HG03139 (cell line): ENCODE measurements around the gene TJP2.
"Not testable (repeated sequence)": the region's sequence is repeated elsewhere in the genome, so short reads cannot be mapped to it uniquely, and the experiment has no call there.

Experiments
- ATAC-seq: cut with Tn5 transposase; IDR thresholded peaks from one replicate; pipeline ENCODE4 v1.9.1; 2021; ENCODE audit not compliant: unreplicated experiment

Gene TJP2

DNA sequence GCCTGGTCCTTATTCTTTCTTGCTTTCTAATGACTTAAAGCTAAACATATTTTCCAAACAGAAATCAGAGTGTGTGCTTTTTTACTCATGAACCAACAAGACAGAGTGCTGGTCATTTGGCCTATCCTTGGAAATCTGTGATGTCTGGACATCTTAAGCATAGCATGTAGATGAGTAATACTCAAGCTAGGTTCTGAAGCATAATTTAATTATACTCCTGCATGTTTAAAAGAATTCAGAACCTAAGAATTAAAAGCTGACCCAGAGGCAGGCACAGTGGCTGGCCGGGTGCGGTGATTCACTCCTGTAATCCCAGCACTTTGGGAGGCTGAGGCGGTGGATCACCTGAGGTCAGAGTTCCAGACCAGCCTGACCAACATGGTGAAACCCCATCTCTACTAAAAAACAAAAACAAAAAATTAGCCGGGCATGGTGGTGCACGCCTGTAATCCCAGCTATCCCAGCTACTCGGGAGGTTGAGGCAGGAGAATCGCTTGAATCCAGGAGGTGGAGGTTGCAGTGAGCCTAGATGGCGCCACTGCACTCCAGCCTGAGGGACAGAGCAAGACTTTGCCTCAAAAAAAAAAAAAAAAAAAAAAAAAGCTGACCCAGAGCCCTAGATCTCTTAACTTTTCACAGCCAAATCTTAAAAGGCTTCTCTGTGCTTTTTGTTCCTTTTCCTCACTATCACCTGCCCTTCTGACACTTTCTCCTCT is 16.2 kb upstream of the TJP2 start:
- no peak for ATAC-seq

DNA sequence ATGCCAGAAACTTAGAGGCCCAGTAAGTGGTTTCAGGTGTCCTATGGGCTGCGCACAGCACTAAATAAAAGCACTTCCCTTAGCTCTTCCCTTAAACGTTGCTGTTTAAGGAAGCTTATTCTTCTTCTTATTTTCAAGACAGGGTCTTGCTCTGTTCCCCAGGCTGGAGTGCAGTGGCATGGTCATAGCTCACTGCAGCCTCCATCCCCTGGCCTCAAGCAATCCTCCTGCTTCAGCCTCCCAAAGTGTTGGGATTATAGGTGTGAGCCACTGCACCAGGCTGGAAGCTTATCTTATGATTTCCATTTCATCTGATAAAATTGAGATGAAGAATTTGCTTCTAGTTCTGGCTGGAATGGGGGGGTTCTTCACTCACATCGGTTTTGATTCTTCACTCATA is 15.6 kb upstream of the TJP2 start:
- ATAC-seq = no peak

GRCh38 chr9:69164573-69164972 is 9.5 kb upstream of the TJP2 start:
- not testable (repeated sequence) for ATAC-seq

DNA sequence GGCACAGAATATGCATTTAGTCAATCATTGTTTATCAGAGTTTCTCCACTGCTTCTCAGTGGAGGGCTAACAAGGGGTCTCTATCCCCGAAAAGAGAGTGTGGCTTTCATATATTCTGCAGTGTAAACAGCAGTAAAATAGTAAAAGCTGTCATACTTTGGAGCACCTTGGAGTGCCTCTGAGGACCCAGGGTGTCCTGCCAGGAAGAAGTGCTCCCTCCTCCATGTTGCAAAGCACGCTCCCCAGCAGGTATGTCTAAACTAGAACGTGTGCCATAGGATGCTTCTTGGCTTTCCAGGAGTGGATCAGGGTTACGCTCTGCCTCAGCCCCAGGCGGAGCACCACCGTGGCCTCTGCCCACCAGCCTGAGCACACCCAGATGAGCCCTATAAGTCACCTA is 8.5 kb upstream of the TJP2 start:
- no peak for ATAC-seq

- no peak for ATAC-seq
Measured at GRCh38 chr9:69168709-69169217, 5.3 kb upstream of the TJP2 start.

GRCh38 chr9:69170231-69170630 is 3.8 kb upstream of the TJP2 start:
- no peak for ATAC-seq

DNA sequence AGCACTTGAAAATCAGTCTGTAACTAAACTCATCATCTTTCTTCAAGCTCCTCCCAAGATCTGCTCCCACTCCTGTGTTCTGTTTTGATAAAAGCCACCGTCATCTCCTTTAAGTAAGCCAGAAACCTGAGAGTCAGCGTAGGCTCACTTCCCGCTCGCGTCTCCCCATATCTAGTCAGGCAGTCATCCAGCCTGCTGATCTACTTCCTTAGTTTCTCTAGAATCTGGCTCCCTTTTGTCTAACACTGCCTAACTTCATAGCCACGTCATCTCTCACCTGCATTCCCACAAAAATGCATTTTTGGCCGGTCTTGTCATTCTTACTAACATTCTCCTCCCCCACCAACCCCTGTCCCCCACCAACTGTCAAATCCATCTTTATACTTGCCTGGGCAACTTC is 3.0 kb upstream of the TJP2 start:
- ATAC-seq = no peak

- ATAC-seq = no peak
Measured at GRCh38 chr9:69171517-69171916, 2.6 kb upstream of the TJP2 start.

- ATAC-seq = no peak
Measured at GRCh38 chr9:69172895-69173294, 1.2 kb upstream of the TJP2 start.

DNA sequence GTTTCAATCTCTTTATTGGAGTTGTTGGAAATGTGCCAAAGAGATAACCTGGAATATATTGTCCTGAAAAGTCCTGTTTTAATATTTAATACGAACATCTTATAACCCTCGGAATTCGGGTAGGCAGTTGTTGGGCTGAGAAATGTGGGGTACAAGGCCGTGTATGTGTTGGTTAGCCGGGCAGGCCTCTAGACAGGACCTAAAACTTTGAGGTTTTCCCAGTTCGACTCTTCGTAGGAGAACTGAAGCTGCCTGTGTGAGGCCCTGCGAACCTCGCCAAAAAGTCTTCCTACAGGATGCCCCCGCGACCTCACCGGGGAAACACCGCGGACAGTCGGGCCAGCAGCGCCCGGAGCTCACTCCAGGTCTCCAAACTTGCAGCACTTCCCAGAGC is 583 bp upstream of the TJP2 start:
- no peak for ATAC-seq

DNA sequence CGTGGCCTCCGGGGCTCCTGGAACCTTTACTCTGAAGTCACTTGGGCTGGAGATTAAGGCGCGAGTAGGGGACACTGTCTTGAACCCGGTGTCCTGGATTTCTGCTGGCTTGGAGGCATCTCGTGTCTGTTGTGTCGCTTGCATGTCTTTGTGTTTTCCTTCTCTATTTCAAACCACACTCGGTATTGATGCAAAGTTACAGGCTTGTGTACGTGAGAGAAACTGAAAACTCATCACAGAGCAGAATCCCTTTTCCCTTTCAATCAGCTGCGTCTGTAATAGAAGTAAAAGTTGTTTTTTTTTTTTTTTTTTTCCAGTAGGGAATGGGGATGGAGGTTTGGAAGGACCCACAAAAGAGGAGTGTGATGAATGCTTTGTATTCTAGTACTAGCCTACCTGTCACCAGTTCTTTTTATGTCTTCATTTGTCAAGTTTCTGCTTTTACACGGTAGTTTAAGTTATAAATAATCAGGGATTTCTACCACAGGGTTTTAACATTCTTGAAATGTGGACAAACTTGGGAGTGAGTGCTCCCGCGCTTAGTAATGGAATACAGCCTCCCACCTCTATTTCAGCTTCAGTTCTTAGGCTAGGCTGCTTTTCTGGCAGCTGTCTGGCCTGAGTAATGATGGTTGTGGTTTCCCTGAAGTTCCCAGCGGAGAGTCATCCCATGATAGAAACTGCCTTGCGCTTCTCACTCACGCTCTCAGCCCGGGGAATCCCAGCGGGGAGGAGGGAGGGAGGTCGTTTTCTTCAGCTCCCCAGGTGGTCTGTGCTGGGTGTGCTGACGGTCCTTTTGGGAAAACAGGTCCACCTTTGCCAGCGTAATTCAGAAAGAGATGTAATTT is 763 bp downstream of the TJP2 start:
- peak; percentile 38 for ATAC-seq

DNA sequence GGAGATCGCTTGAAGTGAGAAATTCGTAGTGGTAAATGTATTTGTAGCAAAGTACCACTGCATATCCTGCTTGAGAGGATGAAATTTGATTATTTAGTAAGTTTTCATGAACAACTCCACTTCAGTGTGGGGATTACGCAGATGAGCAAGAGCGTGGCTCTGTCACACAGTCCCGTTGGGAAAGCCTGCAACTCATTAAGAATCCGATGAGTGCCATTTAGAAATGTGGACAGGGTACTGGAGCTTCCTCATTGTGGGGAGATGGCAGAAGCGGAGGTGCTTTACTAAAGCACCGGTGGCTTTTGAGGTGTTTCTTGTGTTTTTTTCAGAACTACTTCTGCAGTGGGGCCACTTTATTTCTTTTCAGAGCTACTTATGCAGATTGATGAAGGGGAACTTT is 1.4 kb downstream of the TJP2 start:
- peak; percentile 5 for ATAC-seq

DNA sequence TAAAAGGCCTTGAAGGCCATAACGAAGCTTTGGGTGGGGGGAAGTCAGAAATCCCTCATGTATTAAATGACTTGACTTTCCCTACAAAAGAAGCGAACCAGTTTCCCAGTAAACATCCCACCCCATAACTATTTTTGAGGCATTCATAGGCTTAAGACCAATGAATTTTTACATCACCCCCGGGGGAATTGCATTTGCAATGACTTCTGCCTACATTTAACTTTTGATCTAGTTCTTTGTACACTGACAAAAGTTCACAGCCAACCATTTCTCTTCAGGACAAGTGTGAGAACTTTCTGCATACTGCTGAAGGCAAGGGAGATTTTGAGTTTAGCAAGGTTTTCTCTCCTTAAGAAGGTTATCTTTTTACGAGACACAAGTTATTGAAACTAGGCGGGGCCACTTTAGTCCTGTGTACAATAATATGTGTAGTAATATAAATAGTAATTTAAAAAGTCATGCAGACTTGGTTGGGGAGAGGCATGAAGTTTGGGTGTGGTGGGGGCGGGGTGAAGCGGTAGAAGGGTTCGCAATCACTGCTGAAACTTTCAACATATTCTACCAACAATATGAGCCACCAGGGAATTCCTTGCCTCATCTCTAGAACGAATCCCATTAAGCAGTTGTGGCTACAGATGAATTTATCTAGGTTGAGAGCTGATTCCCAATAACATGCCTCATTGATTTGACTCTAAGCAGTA is 2.5 kb downstream of the TJP2 start:
- no peak for ATAC-seq

DNA sequence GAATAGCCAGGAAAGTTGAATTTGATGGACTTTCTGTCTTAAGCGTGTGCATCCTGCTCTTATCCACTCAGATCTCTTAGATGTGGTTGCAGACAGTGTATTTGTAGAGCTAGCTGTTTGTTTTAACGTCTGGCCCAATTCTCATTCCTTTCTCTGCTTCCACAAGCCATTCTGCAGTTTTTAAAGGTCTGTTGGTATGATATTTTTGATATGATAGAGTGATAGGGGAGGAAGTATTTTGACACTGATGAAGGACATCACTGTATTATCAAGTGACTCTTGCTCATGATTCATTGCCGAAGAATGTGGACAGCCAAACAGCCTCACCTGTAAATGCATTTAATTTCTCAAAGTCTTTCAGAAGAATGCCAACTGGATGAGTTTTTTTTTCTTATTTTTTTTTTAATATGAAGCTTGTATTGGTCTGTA is 4.5 kb downstream of the TJP2 start:
- ATAC-seq = no peak

DNA sequence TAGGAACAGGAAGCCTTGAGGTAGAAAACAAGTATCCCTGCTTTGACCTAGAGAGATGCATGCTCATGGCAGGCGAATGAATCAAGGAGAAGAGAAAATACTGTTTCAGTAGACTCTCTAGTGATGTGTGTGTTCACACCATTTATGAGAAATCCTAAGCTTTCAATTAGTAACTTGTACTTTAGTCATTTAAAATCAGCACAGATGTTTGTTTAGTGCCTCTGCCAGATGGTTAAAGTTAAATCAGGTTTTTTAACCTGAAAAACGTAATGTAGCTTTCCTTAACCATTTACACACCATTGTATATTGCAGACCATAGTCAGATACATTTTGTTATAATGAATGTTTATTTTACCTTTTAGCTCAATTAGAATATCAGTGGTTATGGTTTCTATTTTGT is 5.0 kb downstream of the TJP2 start:
- no peak for ATAC-seq

GRCh38 chr9:69180200-69180599 is 6.1 kb downstream of the TJP2 start:
- no peak for ATAC-seq

DNA sequence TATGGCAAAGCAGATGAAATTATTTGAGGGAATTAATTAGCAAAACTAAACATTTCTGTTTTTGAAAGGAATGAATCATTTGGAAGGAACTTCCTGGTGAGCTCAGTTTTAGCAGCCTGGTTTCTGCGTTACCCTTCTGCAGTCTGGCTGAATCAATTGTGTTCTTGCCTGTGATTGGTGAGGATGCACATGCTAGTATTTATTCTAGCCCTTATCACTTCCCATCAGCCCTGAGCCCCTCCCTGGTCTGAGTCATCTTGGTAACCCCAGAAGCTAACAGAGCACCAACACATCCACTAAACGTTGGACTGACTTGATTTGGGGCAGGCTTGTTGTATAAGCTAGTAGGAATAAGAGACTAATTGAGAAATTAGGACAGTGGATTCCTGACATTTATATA is 6.6 kb downstream of the TJP2 start:
- no peak for ATAC-seq

DNA sequence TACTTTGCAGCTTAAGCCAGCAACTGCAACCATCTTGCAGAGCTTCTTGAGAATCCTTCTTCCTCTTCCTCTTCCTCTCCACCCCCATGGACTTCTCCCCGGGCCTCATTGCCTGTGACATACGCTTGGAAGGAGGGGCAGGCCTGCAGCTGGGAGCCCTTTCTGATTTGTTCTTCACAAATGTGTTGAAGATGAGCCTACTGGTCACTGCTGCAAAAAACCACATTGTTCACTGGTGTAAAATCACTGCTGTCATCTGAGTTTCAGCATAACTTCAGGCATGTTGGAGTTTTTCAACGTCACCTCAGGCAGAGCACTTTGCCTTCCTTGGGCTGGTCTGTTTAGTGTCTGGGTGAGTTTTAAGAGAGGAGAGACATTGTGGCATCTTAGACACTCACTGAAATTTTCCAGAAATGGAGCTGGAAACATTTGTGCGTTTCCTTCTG is 7.9 kb downstream of the TJP2 start:
- no peak for ATAC-seq

DNA sequence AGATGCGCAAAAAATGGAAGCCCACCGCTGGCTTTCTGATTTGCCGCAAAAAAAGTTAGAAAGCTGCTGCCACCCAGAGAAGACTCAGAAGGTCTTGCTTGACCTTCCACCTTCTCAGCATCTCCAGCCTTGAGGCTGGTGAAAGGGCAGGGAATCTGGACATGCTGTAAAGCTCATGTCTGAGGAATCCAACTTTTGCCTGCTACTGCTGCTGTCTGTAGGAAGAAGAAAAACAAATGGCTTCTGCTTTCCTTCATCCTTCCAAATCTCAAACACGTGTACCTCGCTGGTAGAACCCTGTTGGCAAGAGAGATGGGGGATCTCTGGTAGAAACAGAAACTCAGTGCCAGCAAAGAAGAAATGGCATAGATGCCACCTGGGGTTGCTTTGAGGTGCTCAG is 10.2 kb downstream of the TJP2 start:
- ATAC-seq = no peak

- no peak for ATAC-seq
Measured at GRCh38 chr9:69186841-69187611, 12.9 kb downstream of the TJP2 start.

DNA sequence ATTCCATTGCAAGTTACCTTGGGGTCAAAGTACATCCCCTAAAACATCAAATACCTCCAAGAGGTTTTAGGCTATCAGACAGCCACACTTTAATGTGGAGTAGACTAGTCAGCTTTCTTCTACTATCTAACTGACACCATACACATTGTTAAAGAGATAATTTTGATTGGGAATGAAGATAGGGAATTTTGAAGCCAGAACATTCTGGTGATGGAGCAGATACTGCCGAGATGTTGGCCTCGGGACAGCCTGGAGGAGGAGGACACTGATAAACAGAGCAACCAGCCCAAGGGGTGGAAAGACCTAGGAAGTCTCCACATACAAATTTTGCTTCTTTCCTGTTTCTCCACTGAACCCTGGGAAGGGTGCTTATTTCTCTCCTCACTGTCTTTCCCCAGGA is 14.9 kb downstream of the TJP2 start:
- ATAC-seq = no peak
